ENCODE results near the gene MOB1A.

Gene MOB1A

DNA sequence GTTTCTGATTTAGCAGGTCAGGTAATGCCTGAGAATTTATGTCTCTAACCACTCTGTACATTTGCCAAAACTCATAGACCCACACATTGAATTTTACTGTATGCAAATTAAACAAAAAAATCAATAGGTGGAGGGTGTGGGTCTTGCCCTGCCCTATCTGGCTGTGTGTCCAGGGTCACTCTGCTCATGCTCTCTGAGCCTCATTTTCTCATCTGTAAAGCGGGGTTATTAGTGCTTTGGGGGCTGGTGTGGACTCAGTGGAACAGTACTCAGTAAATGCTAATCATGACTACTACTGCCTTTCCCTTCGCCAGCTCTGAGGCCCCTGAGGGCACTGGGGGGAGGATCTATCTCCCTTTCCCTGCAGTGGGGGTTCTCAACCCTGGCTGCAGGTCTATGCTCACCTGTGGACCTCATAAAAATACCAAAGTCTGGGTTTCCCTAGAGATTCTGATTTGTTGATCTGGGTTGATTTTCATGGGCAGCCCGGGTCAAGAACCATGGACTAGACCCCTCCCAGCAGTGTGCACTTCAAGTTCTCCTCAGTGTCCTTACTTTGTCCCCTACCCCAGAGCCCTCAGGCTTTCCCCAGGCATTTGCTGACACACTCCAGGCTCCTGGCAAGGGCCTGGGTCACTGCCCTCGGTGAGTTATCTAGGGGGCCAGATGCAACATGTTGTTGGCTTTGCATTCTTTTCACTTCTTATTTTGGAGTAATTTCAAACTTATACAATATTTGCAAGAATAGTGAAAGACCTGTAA, 47.2 kb upstream of the MOB1A start:
- Histone ChIP-seq H3K36me3 (ENCODE audit: insufficient read depth, low read length) (no peaks in the 10 kb centered on the region), H3F3A (ENCODE audit: insufficient read depth, low read length) (no peaks in the 10 kb centered on the region), H3K4me1 (ENCODE audit: insufficient read depth, low read length, severe bottlenecking) (no peaks in the 10 kb centered on the region), H3K4me2 (ENCODE audit: low read length) (no peak overlapping the region), H4K20me1 (ENCODE audit: insufficient read depth, low read length) (no peaks in the 10 kb centered on the region), H3K9me3 (ENCODE audit: low read length) (no peaks in the 10 kb centered on the region), H3K27me3 (ENCODE audit: insufficient read depth, low read length) (peaks cover 4% of the 10 kb centered on the region; the same call in 1 of the 2 replicates), H3K4me3 (ENCODE audit: low read depth, low read length, poor library complexity, severe bottlenecking) (no peak overlapping the region), H2AFZ (ENCODE audit: low read length) (no peak overlapping the region), H3K9ac (ENCODE audit: low read length) (no peak overlapping the region), H3K79me2 (ENCODE audit: insufficient read depth, low read length) (no peaks in the 10 kb centered on the region), H3K9me2 (ENCODE audit: low read depth, low read length) (no peaks in the 10 kb centered on the region), H3K27ac (ENCODE audit: low read depth, low read length, poor library complexity, severe bottlenecking) (no peak overlapping the region)
- TF ChIP-seq, protein P1, sequence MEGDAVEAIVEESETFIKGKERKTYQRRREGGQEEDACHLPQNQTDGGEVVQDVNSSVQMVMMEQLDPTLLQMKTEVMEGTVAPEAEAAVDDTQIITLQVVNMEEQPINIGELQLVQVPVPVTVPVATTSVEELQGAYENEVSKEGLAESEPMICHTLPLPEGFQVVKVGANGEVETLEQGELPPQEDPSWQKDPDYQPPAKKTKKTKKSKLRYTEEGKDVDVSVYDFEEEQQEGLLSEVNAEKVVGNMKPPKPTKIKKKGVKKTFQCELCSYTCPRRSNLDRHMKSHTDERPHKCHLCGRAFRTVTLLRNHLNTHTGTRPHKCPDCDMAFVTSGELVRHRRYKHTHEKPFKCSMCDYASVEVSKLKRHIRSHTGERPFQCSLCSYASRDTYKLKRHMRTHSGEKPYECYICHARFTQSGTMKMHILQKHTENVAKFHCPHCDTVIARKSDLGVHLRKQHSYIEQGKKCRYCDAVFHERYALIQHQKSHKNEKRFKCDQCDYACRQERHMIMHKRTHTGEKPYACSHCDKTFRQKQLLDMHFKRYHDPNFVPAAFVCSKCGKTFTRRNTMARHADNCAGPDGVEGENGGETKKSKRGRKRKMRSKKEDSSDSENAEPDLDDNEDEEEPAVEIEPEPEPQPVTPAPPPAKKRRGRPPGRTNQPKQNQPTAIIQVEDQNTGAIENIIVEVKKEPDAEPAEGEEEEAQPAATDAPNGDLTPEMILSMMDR (IDR thresholded peaks at IDR 0.05; ENCODE audit: low read length): no peak
- TF ChIP-seq EZH2 (IDR thresholded peaks at IDR 0.05; ENCODE audit: borderline replicate concordance, low read length): no peak

DNA sequence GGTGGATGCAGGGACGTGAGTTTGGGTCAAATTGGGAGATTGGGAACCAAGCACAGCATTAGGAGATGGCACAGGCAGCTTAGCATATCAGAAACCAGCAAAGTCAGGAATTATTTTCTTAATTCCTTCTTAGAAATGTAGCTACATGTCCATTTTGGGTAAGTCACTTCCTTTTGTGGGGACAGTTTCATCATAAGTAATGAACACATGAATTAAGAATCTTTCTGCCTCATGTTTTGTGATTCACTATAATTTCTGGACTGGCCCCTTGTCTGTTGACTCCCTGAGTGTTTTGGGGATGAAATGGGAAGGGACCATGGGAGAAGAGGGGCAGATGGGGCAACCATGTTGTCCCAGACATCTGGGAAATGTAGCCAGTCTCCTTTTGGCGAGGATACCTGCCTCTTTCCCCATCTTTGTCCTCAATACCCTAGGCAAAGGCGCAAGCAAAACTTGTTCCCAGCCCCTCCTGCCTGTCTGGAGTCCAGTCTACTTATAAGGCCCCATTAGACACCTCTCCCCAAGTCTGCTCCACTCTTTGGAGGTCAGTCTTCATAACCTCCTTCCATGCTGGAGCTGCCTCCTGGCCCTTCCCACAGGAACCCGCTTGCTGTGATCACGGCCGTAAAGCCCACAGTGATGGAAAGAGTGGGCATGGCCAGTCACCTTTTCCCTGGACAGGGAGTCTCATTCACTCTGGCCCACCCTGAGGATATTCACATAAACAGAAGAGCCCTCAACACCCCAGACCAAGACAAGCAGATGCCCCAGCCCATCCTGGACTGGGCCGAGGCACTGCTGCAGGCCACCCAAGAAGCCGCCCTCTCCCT, 45.5 kb upstream of the MOB1A start:
- Histone ChIP-seq H3K9me3 (ENCODE audit: low read length) (no peaks in the 10 kb centered on the region), H3K9ac (ENCODE audit: low read length) (no peak overlapping the region), H3K36me3 (ENCODE audit: insufficient read depth, low read length) (peaks cover 13% of the 10 kb centered on the region; the same call in 1 of the 2 replicates), H3F3A (ENCODE audit: insufficient read depth, low read length) (no peaks in the 10 kb centered on the region), H2AFZ (ENCODE audit: low read length) (no peak overlapping the region), H3K4me2 (ENCODE audit: low read length) (no peak overlapping the region), H3K79me2 (ENCODE audit: insufficient read depth, low read length) (no peaks in the 10 kb centered on the region), H3K27me3 (ENCODE audit: insufficient read depth, low read length) (0 out of 2 replicates have a peak, but pooled peaks cover 4% of the 10 kb centered on the region), H3K4me3 (ENCODE audit: low read depth, low read length, poor library complexity, severe bottlenecking) (no peak overlapping the region), H4K20me1 (ENCODE audit: insufficient read depth, low read length) (no peaks in the 10 kb centered on the region), H3K4me1 (ENCODE audit: insufficient read depth, low read length, severe bottlenecking) (no peaks in the 10 kb centered on the region), H3K27ac (ENCODE audit: low read depth, low read length, poor library complexity, severe bottlenecking) (no peak overlapping the region), H3K9me2 (ENCODE audit: low read depth, low read length) (no peaks in the 10 kb centered on the region)
- no peak for TF ChIP-seq EZH2 (IDR thresholded peaks at IDR 0.05; ENCODE audit: borderline replicate concordance, low read length)
- TF ChIP-seq, protein P1 (IDR thresholded peaks at IDR 0.05; ENCODE audit: low read length): no peak

DNA sequence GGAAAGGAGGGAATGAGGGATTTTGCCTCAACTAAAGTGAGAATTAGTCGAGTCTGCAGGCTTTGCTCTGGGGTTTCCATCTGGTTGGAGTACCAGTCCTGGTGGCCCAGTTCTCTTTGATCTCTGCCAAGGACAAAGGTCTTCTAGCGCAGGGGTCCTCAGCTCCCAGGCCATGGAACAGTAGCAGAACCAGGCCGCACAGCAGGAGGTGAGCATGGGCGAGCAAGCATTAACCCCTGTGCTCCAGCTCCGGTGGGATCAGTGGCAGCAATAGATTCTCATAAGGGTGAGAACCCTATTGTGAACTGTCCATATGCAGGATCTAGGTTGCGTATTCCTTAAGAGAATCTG, 43.6 kb upstream of the MOB1A start:
- Histone ChIP-seq H3K36me3 (ENCODE audit: insufficient read depth, low read length) (peaks cover 29% of the 10 kb centered on the region), H3K4me2 (ENCODE audit: low read length) (no peak overlapping the region), H3K9me3 (ENCODE audit: low read length) (no peaks in the 10 kb centered on the region), H3K27me3 (ENCODE audit: insufficient read depth, low read length) (0 out of 2 replicates have a peak, but pooled peaks cover 2% of the 10 kb centered on the region), H3K4me3 (ENCODE audit: low read depth, low read length, poor library complexity, severe bottlenecking) (no peak overlapping the region), H3K79me2 (ENCODE audit: insufficient read depth, low read length) (no peaks in the 10 kb centered on the region), H3F3A (ENCODE audit: insufficient read depth, low read length) (no peaks in the 10 kb centered on the region), H4K20me1 (ENCODE audit: insufficient read depth, low read length) (no peaks in the 10 kb centered on the region), H3K9me2 (ENCODE audit: low read depth, low read length) (no peaks in the 10 kb centered on the region), H3K4me1 (ENCODE audit: insufficient read depth, low read length, severe bottlenecking) (no peaks in the 10 kb centered on the region), H3K9ac (ENCODE audit: low read length) (no peak overlapping the region), H3K27ac (ENCODE audit: low read depth, low read length, poor library complexity, severe bottlenecking) (no peak overlapping the region), H2AFZ (ENCODE audit: low read length) (no peak overlapping the region)
- TF ChIP-seq EZH2 (IDR thresholded peaks at IDR 0.05; ENCODE audit: borderline replicate concordance, low read length): no peak
- TF ChIP-seq, protein P1 (IDR thresholded peaks at IDR 0.05; ENCODE audit: low read length): no peak

Data from OCI-LY1 (cell line).